CD4-positive, alpha-beta T cell treated with Interleukin-10 for 1 hour (primary cell): Measurements from ENCODE around the gene CDC37L1.
A peak's percentile ranks its signal among the peaks of the same experiment; 100 is the strongest.

Experiments used
- DNase-seq: peaks from one replicate; pipeline ENCODE4 v3.0.0-alpha.2; 2020

Gene CDC37L1

GRCh38 chr9:4669890-4670289, 9.5 kb upstream of the CDC37L1 start:
- no peak for DNase-seq

GRCh38 chr9:4670591-4670990, 8.8 kb upstream of the CDC37L1 start:
- DNase-seq, result no peak

- no peak for DNase-seq
Observed at GRCh38 chr9:4671737-4672136, 7.6 kb upstream of the CDC37L1 start.

- DNase-seq, result no peak
Observed at GRCh38 chr9:4674783-4675182, 4.6 kb upstream of the CDC37L1 start.

GRCh38 chr9:4677392-4677791, 2.0 kb upstream of the CDC37L1 start:
- DNase-seq, result no peak

- DNase-seq, result no peak
Observed at GRCh38 chr9:4678679-4679267, 596 bp upstream of the CDC37L1 start.

GRCh38 chr9:4680173-4680525, 780 bp downstream of the CDC37L1 start:
- peak; percentile 15 for DNase-seq

GRCh38 chr9:4680750-4681149, 1.4 kb downstream of the CDC37L1 start:
- DNase-seq, result no peak

GRCh38 chr9:4684820-4685219, 5.5 kb downstream of the CDC37L1 start:
- DNase-seq, result no peak

- DNase-seq, result no peak
Observed at GRCh38 chr9:4686112-4686511, 6.7 kb downstream of the CDC37L1 start.

GRCh38 chr9:4686584-4686983, 7.2 kb downstream of the CDC37L1 start:
- no peak for DNase-seq

GRCh38 chr9:4689021-4689420, 9.7 kb downstream of the CDC37L1 start:
- DNase-seq, result no peak

- DNase-seq, result no peak
Observed at GRCh38 chr9:4689687-4690104, 10.3 kb downstream of the CDC37L1 start.

- DNase-seq, result no peak
Observed at GRCh38 chr9:4690144-4690543, 10.8 kb downstream of the CDC37L1 start.

GRCh38 chr9:4691795-4692194, 12.4 kb downstream of the CDC37L1 start:
- DNase-seq, result no peak

- DNase-seq, result no peak
Observed at GRCh38 chr9:4700091-4700490, 20.7 kb downstream of the CDC37L1 start.

GRCh38 chr9:4700932-4701331, 21.6 kb downstream of the CDC37L1 start:
- no peak for DNase-seq

- no peak for DNase-seq
Observed at GRCh38 chr9:4701526-4701925, 22.2 kb downstream of the CDC37L1 start.

GRCh38 chr9:4704129-4704528, 24.8 kb downstream of the CDC37L1 start:
- DNase-seq, result no peak

- DNase-seq, result no peak
Observed at GRCh38 chr9:4706021-4706420, 26.7 kb downstream of the CDC37L1 start.

- DNase-seq, result no peak
Observed at GRCh38 chr9:4706971-4707622, 27.7 kb downstream of the CDC37L1 start.

- no peak for DNase-seq
Observed at GRCh38 chr9:4709380-4709779, 30.0 kb downstream of the CDC37L1 start.

GRCh38 chr9:4713849-4714248, 34.5 kb downstream of the CDC37L1 start:
- DNase-seq, result no peak

- no peak for DNase-seq
Observed at GRCh38 chr9:4714266-4715016, 35.1 kb downstream of the CDC37L1 start.
